Right lobe of liver (tissue), 6 donors: Measurements from ENCODE around the gene NFKBIL1. TPM values are rescaled to one million over a fixed set of nuclear protein-coding genes. Genes with fewer than 3 reads are reported as not detected.

Experiments used
- ATAC-seq, 4 donors: fragments of 200-7000 bp; cut with Tn5 transposase; one replicate each; pipeline ENCODE4 v1.9.1; 2020; ENCODE audit warnings: mild to moderate bottlenecking in 4 of 4, moderate library complexity in 4 of 4
- DNase-seq, 3 donors: peaks; one replicate each; pipeline ENCODE4 v3.0.0-alpha.2; 2020
- H3K27ac ChIP-seq, 3 donors: fragments of 200-600 bp; one replicate each; pipeline ENCODE4 v1.8.0; 2022
- H3K27me3 ChIP-seq, 2 donors: fragments of 200-600 bp; one replicate each; pipeline ENCODE4 v1.8.0; 2022
- H3K36me3 ChIP-seq, 4 donors: fragments of 200-600 bp; sonication (generic) in 1 of 4; one replicate each; pipeline versions ENCODE4 v1.5.1 to v1.8.0; 2017 to 2022; ENCODE audit warnings: control low read depth in 1 of 4
- H3K4me1 ChIP-seq, 4 donors: fragments of 200-600 bp; sonication (generic) in 1 of 4; one replicate each; pipeline versions ENCODE4 v1.5.1 to v1.8.0; 2017 to 2022; ENCODE audit warnings: control low read depth in 1 of 4
- H3K4me3 ChIP-seq, 3 donors: fragments of 200-600 bp; one replicate each; pipeline ENCODE4 v1.8.0; 2022
- H3K9me3 ChIP-seq, 4 donors: fragments of 200-600 bp; sonication (generic) in 1 of 4; one replicate each; pipeline versions ENCODE4 v1.5.1 to v1.8.0; 2017 to 2022; ENCODE audit warnings: control low read depth in 1 of 4
- CTCF ChIP-seq, 4 donors: fragments of 200-600 bp in 3 of 4; fragments of 450-650 bp in 1 of 4; IDR thresholded peaks; one replicate each; pipeline versions ENCODE4 v1.5.1 to v1.8.0; 2016 to 2022; ENCODE audit warnings: antibody characterized with exemption in 4 of 4, mild to moderate bottlenecking in 2 of 4
- POLR2A ChIP-seq: fragments of 450-650 bp; IDR thresholded peaks from one replicate; pipeline ENCODE4 v1.6.1; 2017; ENCODE audit warnings: antibody characterized with exemption, mild to moderate bottlenecking
- WGBS: methylation state at CpG from one replicate; pipeline ENCODE4 v1.1.6; 2018; ENCODE audit warnings: low coverage, low lambda C conversion rate; ENCODE audit not compliant: insufficient coverage; ENCODE audit errors: missing lambda C conversion rate; 5-methylcytosine and 5-hydroxymethylcytosine counted together
- intact Hi-C, 2 donors: fragments of 100-400 bp; cut with DNase I; formaldehyde crosslinking; loops; one replicate each; pipeline versions ENCODE4 v1.11.2 to v1.14.1; 2022
- total RNA-seq, 6 experiments: library from RNA; depleted of rRNA in 2 of 6; stranded (reverse); fragments of >200 nt in 2 of 6; fragmentation: NEBNext Ultra II Directional in 3 of 6; extraction: Animal tissue kit (Norgen Biotek cat#: 25700) in 3 of 6; gene quantifications; one replicate each; pipeline versions ENCODE4 v1.1.0 to v1.2.4, GENCODE V29; 2016 to 2023
- donor health status: DM: no; HTN: yes; CAD: no.
- donor health status: DM: no; HTN: no; CAD: no.
- donor health status: DM: no; HTN: no; CAD: no.
- donor health status: DM: no; HTN: yes; CAD: no.
- donor health status: DM: no; HTN: yes; CAD: no.

Gene NFKBIL1
- total RNA-seq, 6 experiments from 2014 or later: 7.5 to 10.2 (median 8.3) TPM

GRCh38 chr6:31579546-31580437 lies 32.4 kb downstream of the NFKBIL1 start:
- Histone ChIP-seq H3K27me3 (no peaks in the 10 kb centered on the region), H3K9me3 (no peaks in the 10 kb centered on the region), H3K4me1 (no peaks in the 10 kb centered on the region), H3K27ac (no peak overlapping the region), H3K4me3 (no peak overlapping the region), H3K36me3 (no peaks in the 10 kb centered on the region)
- TF ChIP-seq CTCF (IDR thresholded peaks at IDR 0.05) (no peak), POLR2A (no peak)
- peak in 1 of 3 donors; percentile 11 for DNase-seq
- 88% methylated on average over 6 of the region's 8 CpGs for WGBS
- ATAC-seq: no peak
- intact Hi-C loops: no loop called here

GRCh38 chr6:31580438-31580740 lies 33.0 kb downstream of the NFKBIL1 start:
- Histone ChIP-seq H3K4me3 (peak overlapping the region; percentile 66 to 76 (median 68)), H3K9me3 (no peaks in the 10 kb centered on the region), H3K27me3 (no peaks in the 10 kb centered on the region), H3K36me3 (no peaks in the 10 kb centered on the region), H3K4me1 (no peaks in the 10 kb centered on the region), H3K27ac (peak overlapping the region; percentile 58 to 85 (median 76))
- 38% methylated on average over 11 of the region's 11 CpGs for WGBS
- DNase-seq (no peak), ATAC-seq (no peak)
- intact Hi-C loops: no loop called here
- no peak for TF ChIP-seq POLR2A
- no peak for TF ChIP-seq CTCF (IDR thresholded peaks at IDR 0.05)

- Histone ChIP-seq H3K27ac (peak overlapping the region; percentile 58 to 85 (median 76)), H3K27me3 (no peaks in the 10 kb centered on the region), H3K36me3 (no peaks in the 10 kb centered on the region), H3K4me3 (peak overlapping the region; percentile 66 to 76 (median 68)), H3K9me3 (no peaks in the 10 kb centered on the region), H3K4me1 (no peaks in the 10 kb centered on the region)
- TF ChIP-seq CTCF (IDR thresholded peaks at IDR 0.05) (peak; percentile 96 to 100 (median 98)), POLR2A (no peak)
- DNase-seq (peak; percentile 89 to 92 (median 90)), ATAC-seq (peak; percentile 95 to 96 (median 96))
- intact Hi-C loops: no loop called here
- WGBS: 0% methylated on average over 3 of the region's 62 CpGs
Measured at GRCh38 chr6:31580807-31581433, 33.5 kb downstream of the NFKBIL1 start.

GRCh38 chr6:31581434-31582229 lies 34.2 kb downstream of the NFKBIL1 start:
- DNase-seq (peak in 2 of 3 donors; percentile 51 to 62), ATAC-seq (peak; percentile 33 to 48 (median 45))
- Histone ChIP-seq H3K9me3 (no peaks in the 10 kb centered on the region), H3K4me3 (peak overlapping the region; percentile 66 to 76 (median 68)), H3K27me3 (no peaks in the 10 kb centered on the region), H3K27ac (peak overlapping the region; percentile 58 to 85 (median 76)), H3K36me3 (no peaks in the 10 kb centered on the region), H3K4me1 (no peaks in the 10 kb centered on the region)
- intact Hi-C loops: no loop called here
- 28% methylated on average over 5 of the region's 21 CpGs for WGBS
- no peak for TF ChIP-seq CTCF (IDR thresholded peaks at IDR 0.05)
- no peak for TF ChIP-seq POLR2A
